Measurements from ENCODE around the gene ODAD2.
"Not testable (repeated sequence)": the region's sequence is repeated elsewhere in the genome, so short reads cannot be mapped to it uniquely, and the experiment has no call there.

The ODAD2 gene
- total RNA-seq = 0 reads per million in 2 experiments

GRCh38 chr10:27998954-27999275, at the start of gene ODAD2:
Gene ODAD2 (minus strand): TSS chr10:27999079. CDS start chr10:27995142, 3,937 bp downstream.
- no peak for DNase-seq (ENCODE audit: low read depth)

DNA sequence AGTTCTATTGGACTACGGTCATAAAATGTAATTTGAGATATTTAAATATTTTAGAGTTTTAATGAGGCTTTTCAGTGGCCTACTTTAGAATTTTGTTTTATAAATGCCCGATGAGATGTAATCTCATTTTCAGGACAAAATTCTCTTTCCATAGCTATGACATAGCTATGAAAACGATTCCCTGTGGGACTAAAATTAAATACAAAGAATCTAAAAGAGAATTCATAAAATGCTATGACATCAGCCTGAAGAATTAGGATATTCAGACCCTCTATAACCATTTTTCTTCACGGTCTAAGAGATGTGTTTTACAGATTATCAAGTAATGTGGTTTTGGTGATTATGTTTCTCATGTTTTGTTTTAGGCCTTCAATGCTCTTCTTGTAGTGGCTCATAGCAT, 48.2 kb upstream of the ODAD2 start:
- DNase-seq (ENCODE audit: low read depth) = no peak

DNA sequence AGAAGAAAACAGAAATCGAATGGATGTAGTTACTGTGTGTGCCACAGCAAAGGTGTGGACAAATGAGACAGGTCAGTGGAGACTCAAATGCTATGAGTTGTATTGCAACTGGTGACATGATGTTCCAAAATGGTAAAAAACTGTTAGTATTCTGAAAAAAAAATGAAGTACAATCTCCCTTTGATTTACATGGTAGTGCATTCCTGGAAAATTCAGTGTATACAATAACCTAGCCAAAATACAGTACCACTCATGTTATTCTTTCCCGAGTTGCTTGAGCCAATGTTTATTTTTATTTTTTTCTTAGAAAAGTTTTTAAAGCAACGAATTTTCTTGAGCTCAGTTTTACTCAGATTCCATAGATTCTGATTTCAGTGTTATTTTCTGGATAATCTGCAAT, 47.7 kb upstream of the ODAD2 start:
- DNase-seq (ENCODE audit: low read depth) = no peak

- DNase-seq (ENCODE audit: low read depth) = no peak
Observed at GRCh38 chr10:28043941-28044340, 45.1 kb upstream of the ODAD2 start.

DNA sequence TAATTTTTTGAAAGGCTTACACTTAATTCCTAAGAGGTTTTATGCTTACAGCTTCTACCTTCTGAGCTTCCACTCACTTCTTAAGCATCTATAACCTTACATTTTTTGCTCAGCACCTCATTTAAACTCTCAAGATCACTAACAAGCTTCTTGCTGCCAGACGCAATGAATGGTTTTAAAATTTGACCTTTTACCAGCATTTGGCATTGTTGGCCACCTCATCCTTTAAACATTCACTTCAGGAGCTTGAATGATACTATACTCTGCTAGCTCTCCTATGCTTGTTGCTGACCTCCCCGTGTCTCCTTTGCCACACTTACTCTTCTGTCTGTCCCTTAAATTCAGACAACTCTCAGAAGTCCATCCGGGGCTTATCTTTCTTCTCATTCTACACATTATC, 37.7 kb upstream of the ODAD2 start:
- DNase-seq (ENCODE audit: low read depth) = no peak

GRCh38 chr10:28020993-28021982, 22.4 kb upstream of the ODAD2 start:
- no peak for DNase-seq (ENCODE audit: low read depth)

DNA sequence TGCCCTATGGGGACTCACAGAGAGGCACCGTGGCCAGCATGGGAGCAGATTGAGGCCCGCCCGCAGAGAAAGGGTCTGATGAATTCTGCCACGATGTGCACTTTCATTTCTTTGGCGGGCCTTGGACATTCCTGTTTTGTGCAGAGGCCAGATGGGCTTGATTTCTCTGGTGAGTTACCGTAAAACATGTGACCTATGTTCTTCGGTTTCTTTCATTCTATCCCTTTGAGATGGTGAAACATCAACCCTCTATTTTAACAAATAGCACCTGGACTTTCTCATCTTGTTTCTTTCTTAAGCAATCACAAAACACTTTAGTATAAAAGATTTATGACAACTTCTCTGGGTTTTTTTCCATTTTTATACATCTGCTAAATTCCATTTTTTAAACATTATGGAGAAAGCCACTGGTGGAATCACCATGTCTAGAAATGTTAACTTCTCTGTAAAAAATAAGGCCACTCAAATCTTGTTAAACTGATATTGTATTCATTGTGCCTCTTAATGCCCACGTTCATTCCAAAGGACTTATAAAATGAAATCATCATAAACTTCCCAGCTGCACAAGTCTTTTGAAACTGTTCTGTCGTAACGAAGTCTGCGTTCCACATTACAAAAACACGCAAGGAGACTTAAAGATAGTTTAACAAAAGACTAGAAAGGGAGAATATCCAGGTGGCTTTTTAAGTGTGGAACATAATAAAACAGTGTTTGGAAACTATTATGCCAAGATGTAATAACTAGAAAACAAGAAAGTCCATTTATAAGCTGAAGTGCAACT, 21.4 kb upstream of the ODAD2 start:
- no peak for DNase-seq (ENCODE audit: low read depth)

DNA sequence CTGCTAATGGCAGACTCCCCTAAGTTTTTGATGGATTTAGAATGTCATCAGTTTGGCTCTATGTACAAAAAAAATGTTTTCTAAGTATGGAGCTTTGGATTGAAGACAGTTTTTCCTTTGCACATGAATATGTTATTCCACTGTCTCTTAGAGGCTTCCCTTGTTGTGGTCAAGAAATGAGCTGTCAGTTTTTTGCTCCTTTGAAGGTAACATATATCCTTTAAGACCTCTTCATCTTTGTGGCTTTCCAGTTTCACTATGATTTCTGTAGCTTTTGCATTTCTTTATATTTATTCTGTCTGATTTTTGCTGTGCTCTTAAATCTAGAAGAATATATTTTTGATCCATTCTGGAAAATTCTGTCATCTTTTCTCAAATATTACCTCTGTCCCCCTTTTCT, 15.8 kb upstream of the ODAD2 start:
- no peak for DNase-seq (ENCODE audit: low read depth)

GRCh38 chr10:28012990-28013515, 14.2 kb upstream of the ODAD2 start:
- no peak for DNase-seq (ENCODE audit: low read depth)

- DNase-seq (ENCODE audit: low read depth) = no peak
Observed at GRCh38 chr10:28010821-28011220, 11.9 kb upstream of the ODAD2 start.

- DNase-seq (ENCODE audit: low read depth) = no peak
Observed at GRCh38 chr10:28008054-28008453, 9.2 kb upstream of the ODAD2 start.

DNA sequence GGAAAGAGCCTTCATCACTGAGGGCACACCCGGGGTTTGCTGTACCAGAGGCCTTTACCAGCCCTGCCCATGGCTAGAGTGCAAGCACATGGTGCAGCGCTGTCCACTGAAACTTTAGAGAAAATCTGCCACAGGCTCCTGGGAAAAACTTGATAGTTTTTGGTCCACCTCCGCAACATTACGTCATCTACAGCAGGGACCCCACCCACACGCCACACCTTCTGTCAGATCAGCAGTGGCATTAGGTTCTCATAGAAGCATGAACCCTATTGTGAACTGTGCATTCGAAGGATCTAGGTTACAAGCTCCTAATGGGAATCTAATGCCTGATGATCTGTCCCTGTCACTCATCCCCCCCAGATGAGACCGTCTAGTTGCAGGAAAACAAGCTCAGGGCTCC, 2.5 kb upstream of the ODAD2 start:
- no peak for DNase-seq (ENCODE audit: low read depth)

DNA sequence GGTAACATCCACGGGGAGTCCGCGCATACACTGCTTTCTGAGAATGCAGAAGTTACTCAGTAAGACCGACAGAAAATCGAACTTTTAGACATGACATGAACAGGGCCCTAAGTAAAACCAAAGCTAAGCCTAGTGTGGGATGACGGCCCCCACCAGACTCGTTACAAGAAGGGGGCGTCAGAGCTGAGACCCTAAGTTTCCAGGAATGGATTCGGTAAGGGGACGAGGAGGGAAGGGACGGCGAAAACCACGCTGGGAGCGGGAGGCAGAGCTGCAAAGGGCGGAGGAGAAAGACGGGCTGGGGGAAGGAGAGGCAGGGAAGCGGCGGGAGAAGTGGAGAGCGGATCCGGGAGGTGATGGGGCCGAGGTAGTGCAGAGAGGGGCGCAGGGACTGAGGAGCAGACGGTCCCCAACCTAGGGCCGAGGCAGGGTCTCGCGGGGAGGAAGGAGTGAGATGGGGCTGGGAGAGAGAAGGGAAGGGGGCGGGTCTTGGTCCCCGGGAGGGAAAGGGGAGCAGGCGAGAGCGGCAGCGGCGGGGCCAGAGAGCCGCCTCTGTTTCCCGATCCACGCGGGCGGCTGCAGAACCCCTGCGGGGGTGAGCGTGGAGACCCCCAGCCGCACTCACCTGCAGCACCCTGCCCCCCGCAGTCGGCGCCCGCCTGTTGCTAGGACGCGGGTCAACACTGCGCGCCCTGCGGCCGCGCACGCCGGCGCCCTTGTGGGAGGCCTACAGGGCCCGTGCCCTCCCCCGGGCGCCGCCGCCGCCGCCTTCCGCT, 513 bp downstream of the ODAD2 start:
- DNase-seq (ENCODE audit: low read depth) = no peak

- no peak for DNase-seq (ENCODE audit: low read depth)
Observed at GRCh38 chr10:27997865-27998177, 1.1 kb downstream of the ODAD2 start.

DNA sequence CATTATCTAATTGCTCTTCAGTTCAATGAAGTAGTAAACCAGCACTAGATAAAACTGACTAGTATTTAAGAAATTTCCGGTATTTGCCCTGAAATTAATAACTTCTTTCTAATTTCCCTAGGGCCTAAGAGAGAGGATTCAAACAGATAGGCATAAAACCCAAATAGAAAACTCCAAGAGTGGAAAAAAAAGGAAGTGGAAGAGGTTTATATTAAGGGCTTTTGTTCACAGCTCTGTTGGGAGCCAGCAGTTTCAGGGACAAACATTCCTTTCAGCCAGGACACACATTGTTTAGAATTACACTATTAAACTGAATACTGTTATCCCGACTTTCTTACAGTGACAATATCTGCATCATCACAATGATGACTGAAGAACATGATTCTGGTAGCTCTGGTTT, 3.6 kb downstream of the ODAD2 start:
- no peak for DNase-seq (ENCODE audit: low read depth)

DNA sequence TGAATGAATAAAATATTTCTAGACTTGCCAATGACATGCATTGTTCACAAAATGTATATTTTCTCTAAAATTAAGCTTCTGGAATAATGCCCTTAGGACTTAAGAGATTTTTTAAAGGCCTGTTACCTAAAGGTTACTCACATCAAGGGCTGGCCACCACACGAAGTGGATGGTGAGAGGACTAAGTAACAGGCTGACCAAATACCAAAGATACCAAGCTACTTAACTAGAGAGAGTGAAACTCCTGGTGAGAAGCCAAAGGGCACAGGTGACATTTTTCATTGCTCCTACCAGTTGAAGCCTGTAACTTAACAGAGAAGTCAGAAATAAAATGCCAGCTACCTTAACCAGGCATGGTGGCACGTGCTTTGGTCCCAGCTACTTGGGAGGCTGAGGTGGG, 9.5 kb downstream of the ODAD2 start:
- not testable (repeated sequence) for DNase-seq (ENCODE audit: low read depth)

DNA sequence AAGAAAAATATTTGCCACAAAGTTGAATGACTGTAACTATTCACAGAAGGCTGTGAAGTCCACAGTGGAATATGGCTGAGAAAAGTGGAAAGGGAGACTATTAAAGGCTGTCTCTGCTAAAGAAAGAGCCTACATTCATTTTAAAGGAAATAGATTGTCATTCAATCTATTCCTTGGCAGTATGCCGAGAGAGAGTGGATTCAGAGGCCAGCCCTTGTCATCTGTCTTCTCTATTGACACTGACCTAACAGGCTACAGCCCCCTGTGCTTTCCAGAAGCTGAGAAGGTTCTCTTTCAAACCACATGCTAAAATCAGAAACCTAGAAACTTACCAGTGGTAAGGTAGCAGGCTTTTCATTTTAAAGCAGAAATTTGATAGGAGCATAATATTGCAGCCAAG, 12.1 kb downstream of the ODAD2 start:
- DNase-seq (ENCODE audit: low read depth) = no peak

GRCh38 chr10:27982875-27983543, 15.9 kb downstream of the ODAD2 start:
- DNase-seq (ENCODE audit: low read depth) = no peak

DNA sequence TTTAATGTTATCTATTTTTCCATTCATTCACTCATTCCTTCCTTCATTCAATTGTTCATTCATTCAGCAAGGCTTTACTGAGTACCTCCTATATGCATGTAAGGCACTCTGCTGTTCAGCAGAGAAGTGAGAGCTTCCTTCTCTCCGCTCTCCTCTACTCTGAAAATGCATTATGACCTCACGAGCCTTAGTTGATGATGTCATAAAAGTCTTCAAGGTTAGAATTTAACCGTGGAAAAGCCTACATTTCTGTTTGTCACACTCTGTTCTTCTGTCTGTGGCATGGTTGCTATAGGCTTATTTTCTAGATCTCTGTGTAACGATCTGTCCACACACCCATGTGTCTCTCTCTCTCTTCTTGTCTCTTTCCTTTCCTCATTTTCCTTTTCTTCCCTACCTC, 17.1 kb downstream of the ODAD2 start:
- no peak for DNase-seq (ENCODE audit: low read depth)

DNA sequence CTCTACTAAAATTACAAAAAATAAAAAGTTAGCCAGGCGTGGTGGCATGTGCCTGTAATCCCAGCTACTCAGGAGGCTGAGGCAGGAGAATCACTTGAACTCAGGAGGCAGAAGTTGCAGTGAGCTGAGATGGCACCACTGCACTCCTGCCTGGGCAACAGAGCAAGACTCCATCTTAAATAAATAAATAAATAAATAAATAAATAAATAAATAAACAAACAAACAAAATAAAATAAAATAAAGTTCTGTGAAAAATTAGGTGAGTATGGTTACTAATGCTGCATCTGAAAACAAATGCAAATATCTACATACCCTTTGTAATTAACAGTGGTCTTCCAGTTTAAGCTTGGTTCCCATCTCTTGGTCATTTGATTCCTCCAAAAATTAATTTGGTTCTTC, 28.1 kb downstream of the ODAD2 start:
- DNase-seq (ENCODE audit: low read depth) = not testable (repeated sequence)

DNA sequence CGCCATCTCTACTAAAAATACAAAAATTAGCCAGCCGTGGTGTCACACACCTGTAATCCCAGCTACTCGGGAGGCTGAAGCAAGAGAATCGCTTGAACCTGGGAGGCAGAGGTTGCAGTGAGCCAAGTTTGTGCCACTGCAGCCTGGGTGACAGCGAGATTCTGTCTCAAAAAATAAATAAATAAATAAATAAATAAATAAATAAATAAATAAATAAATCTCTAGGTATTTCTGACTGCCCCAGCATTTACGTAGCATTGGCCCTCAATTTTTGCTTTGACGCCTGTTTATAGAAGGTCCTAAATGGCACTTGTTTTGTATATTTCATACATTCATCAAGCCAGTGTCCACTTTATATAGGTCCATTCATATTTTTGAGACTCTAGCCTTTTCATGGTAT, 28.9 kb downstream of the ODAD2 start:
- not testable (repeated sequence) for DNase-seq (ENCODE audit: low read depth)

All from T follicular helper cell (primary cell).